ENCODE results near the gene TALDO1. TPM values are rescaled to one million over a fixed set of nuclear protein-coding genes. Genes with fewer than 3 reads are reported as not detected.
A peak's percentile ranks its signal among the peaks of the same experiment; 100 is the strongest.

Gene TALDO1
- total and polyA plus RNA-seq, 4 donors: 72.5 to 181 (median 128) TPM

DNA sequence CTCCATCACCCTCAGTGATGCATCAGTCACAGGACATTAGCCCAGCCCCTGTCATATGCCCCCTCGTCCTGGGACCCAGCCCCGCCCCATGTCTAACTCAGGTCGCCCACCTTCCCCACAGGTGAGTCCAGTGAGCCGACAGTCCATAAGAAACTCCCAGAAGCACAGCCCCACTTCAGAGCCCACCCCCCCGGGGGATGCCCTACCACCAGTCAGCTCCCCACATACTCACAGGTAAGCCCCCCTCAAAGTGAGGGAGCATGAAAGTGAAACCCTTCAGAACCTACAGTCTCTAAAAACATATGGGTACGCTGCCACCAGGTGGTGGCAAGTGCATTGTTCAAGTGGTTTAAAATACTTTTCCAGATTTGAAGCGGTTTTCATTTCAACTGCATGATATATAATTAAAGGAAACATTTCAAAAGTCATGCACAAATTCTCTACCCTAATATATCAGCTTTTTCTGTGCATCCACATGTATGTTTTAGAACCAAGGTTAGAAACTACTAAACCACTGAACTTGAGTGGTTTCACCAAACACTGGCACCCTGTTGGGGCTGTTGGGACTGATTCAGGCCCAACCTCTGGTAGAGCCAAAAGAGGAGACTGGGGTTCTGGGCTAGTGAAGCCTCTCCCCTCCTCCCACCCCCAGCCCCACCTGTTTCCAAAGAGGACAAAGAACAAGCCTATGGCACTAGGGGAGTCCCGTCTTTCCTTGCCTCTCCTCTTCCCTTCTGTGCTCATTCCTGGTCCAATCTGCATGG, 24.0 kb upstream of the TALDO1 start:
- H3K27ac ChIP-seq (ENCODE audit: low read depth in 1 of 2, low read length in 2 of 2): no peak overlapping the region
- no peaks in the 10 kb centered on the region for H3K27me3 ChIP-seq (ENCODE audit: control insufficient read depth in 4 of 4, insufficient read depth in 4 of 4, low read length in 3 of 4)
- WGBS: 72% methylated on average over 8 of the region's 8 CpGs
- H3K4me1 ChIP-seq (ENCODE audit: control insufficient read depth in 4 of 4, insufficient read depth in 4 of 4, low read length in 3 of 4): peaks cover 0 to 15% (median 6%) of the 10 kb centered on the region in 4 donors
- TF ChIP-seq JUND (IDR thresholded peaks at IDR 0.05) (no peak), RAD21 (IDR thresholded peaks at IDR 0.05) (peak; percentile 79 to 80), GABPA (IDR thresholded peaks at IDR 0.05 in 1 of 2, conservative IDR thresholded peaks at IDR 0.05 in 1 of 2) (no peak)
- TF ChIP-seq, protein P1, sequence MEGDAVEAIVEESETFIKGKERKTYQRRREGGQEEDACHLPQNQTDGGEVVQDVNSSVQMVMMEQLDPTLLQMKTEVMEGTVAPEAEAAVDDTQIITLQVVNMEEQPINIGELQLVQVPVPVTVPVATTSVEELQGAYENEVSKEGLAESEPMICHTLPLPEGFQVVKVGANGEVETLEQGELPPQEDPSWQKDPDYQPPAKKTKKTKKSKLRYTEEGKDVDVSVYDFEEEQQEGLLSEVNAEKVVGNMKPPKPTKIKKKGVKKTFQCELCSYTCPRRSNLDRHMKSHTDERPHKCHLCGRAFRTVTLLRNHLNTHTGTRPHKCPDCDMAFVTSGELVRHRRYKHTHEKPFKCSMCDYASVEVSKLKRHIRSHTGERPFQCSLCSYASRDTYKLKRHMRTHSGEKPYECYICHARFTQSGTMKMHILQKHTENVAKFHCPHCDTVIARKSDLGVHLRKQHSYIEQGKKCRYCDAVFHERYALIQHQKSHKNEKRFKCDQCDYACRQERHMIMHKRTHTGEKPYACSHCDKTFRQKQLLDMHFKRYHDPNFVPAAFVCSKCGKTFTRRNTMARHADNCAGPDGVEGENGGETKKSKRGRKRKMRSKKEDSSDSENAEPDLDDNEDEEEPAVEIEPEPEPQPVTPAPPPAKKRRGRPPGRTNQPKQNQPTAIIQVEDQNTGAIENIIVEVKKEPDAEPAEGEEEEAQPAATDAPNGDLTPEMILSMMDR (IDR thresholded peaks at IDR 0.05; ENCODE audit: low read depth, low read length, missing input control): peak; percentile 60
- DNase-seq (ENCODE audit: low spot score): no peak
- H3K4me3 ChIP-seq (ENCODE audit: low read depth in 1 of 3, low read length in 3 of 3): no peak overlapping the region
- no peak overlapping the region for H3K9ac ChIP-seq (ENCODE audit: low read depth in 1 of 2, low read length in 2 of 2)
- H3K9me3 ChIP-seq (ENCODE audit: control insufficient read depth in 4 of 4, low read length in 3 of 4): no peaks in the 10 kb centered on the region
- peaks cover 2 to 35% (median 20%) of the 10 kb centered on the region in 4 donors for H3K36me3 ChIP-seq (ENCODE audit: control insufficient read depth in 4 of 4, insufficient read depth in 3 of 4, low read depth in 1 of 4, low read length in 3 of 4)

DNA sequence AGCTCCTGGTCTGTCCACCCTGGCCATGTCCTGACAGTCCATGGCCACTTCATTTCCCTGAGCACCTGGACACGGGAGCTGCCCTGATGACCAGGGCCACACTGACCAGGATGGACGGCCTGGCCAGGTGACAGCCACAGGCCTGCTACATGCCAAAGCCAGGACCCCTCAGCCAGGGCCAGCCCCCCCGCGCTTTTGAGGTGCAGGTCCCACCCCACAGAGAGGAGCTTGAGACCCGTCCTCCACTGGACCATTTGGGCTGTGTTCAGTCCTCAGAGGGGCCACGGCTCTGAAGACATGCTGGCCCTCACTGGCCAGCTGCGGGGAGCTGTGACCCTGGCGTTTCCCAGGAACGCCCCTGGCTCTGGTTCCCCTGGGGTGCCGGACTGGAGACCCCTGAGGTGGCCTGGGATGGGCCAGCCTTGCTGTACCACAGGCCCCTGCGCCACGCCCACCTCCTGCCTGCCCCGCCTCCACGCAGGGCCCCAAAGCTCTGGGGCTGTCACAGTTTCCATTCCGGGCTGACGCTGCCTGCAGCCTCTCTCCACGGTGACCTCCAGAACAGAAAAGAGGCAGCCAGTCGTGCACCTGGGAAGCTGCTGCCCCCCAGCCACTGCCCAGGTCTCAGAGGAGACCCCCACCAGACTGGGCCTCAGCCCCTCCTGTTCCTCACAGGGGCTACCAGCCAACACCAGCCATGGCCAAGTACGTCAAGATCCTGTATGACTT, 23.1 kb upstream of the TALDO1 start:
- Histone ChIP-seq H3K36me3 (ENCODE audit: control insufficient read depth in 4 of 4, insufficient read depth in 3 of 4, low read depth in 1 of 4, low read length in 3 of 4) (peaks cover 2 to 35% (median 19%) of the 10 kb centered on the region in 4 donors), H3K27ac (ENCODE audit: low read depth in 1 of 2, low read length in 2 of 2) (no peak overlapping the region), H3K9me3 (ENCODE audit: control insufficient read depth in 4 of 4, low read length in 3 of 4) (no peaks in the 10 kb centered on the region), H3K9ac (ENCODE audit: low read depth in 1 of 2, low read length in 2 of 2) (no peak overlapping the region), H3K4me3 (ENCODE audit: low read depth in 1 of 3, low read length in 3 of 3) (no peak overlapping the region), H3K27me3 (ENCODE audit: control insufficient read depth in 4 of 4, insufficient read depth in 4 of 4, low read length in 3 of 4) (no peaks in the 10 kb centered on the region), H3K4me1 (ENCODE audit: control insufficient read depth in 4 of 4, insufficient read depth in 4 of 4, low read length in 3 of 4) (peaks cover 0 to 15% (median 7%) of the 10 kb centered on the region in 4 donors)
- DNase-seq (ENCODE audit: low spot score): no peak
- WGBS: 85% methylated on average over 19 of the region's 19 CpGs
- TF ChIP-seq, protein P2, sequence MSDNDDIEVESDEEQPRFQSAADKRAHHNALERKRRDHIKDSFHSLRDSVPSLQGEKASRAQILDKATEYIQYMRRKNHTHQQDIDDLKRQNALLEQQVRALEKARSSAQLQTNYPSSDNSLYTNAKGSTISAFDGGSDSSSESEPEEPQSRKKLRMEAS (IDR thresholded peaks at IDR 0.05): no peak
- TF ChIP-seq, protein P1 (IDR thresholded peaks at IDR 0.05; ENCODE audit: low read depth, low read length, missing input control): no peak
- TF ChIP-seq GABPA (IDR thresholded peaks at IDR 0.05 in 1 of 2, conservative IDR thresholded peaks at IDR 0.05 in 1 of 2): no peak
- no peak for TF ChIP-seq FOXA2 (IDR thresholded peaks at IDR 0.05)
- TF ChIP-seq EGR1 (IDR thresholded peaks at IDR 0.05; ENCODE audit: low read depth in 2 of 2): no peak
- TF ChIP-seq, protein P3, sequence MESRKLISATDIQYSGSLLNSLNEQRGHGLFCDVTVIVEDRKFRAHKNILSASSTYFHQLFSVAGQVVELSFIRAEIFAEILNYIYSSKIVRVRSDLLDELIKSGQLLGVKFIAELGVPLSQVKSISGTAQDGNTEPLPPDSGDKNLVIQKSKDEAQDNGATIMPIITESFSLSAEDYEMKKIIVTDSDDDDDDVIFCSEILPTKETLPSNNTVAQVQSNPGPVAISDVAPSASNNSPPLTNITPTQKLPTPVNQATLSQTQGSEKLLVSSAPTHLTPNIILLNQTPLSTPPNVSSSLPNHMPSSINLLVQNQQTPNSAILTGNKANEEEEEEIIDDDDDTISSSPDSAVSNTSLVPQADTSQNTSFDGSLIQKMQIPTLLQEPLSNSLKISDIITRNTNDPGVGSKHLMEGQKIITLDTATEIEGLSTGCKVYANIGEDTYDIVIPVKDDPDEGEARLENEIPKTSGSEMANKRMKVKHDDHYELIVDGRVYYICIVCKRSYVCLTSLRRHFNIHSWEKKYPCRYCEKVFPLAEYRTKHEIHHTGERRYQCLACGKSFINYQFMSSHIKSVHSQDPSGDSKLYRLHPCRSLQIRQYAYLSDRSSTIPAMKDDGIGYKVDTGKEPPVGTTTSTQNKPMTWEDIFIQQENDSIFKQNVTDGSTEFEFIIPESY (IDR thresholded peaks at IDR 0.05): no peak
- TF ChIP-seq RAD21 (IDR thresholded peaks at IDR 0.05): no peak
- TF ChIP-seq NR2F2 (IDR thresholded peaks at IDR 0.05): no peak
- TF ChIP-seq, protein P4, sequence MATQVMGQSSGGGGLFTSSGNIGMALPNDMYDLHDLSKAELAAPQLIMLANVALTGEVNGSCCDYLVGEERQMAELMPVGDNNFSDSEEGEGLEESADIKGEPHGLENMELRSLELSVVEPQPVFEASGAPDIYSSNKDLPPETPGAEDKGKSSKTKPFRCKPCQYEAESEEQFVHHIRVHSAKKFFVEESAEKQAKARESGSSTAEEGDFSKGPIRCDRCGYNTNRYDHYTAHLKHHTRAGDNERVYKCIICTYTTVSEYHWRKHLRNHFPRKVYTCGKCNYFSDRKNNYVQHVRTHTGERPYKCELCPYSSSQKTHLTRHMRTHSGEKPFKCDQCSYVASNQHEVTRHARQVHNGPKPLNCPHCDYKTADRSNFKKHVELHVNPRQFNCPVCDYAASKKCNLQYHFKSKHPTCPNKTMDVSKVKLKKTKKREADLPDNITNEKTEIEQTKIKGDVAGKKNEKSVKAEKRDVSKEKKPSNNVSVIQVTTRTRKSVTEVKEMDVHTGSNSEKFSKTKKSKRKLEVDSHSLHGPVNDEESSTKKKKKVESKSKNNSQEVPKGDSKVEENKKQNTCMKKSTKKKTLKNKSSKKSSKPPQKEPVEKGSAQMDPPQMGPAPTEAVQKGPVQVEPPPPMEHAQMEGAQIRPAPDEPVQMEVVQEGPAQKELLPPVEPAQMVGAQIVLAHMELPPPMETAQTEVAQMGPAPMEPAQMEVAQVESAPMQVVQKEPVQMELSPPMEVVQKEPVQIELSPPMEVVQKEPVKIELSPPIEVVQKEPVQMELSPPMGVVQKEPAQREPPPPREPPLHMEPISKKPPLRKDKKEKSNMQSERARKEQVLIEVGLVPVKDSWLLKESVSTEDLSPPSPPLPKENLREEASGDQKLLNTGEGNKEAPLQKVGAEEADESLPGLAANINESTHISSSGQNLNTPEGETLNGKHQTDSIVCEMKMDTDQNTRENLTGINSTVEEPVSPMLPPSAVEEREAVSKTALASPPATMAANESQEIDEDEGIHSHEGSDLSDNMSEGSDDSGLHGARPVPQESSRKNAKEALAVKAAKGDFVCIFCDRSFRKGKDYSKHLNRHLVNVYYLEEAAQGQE (IDR thresholded peaks at IDR 0.05): no peak
- TF ChIP-seq, protein P5, sequence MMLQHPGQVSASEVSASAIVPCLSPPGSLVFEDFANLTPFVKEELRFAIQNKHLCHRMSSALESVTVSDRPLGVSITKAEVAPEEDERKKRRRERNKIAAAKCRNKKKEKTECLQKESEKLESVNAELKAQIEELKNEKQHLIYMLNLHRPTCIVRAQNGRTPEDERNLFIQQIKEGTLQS (IDR thresholded peaks at IDR 0.05): no peak
